ENCODE results near the gene LRCH1.

Gene LRCH1

DNA sequence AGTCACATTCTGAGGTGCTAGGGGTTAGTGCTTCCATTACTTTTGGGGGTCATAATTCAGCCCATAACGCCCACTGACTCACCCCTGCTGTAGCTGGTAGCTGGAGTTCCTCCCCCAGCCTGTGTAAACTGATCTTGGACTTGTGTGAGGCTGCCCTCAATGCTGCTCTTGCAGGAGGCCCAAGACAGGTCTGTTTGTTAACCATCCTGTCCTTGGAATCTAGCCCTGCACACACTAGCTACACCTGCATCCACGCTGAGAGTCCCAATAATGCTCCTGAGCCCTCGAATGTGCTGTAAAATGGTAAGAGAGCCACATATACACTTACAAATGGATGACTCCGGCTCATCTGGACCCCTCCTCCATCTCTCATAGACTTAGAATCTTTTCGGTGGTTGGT is 9.6 kb downstream of the LRCH1 start:
- DNase-seq (ENCODE audit: low spot score) = no peak

DNA sequence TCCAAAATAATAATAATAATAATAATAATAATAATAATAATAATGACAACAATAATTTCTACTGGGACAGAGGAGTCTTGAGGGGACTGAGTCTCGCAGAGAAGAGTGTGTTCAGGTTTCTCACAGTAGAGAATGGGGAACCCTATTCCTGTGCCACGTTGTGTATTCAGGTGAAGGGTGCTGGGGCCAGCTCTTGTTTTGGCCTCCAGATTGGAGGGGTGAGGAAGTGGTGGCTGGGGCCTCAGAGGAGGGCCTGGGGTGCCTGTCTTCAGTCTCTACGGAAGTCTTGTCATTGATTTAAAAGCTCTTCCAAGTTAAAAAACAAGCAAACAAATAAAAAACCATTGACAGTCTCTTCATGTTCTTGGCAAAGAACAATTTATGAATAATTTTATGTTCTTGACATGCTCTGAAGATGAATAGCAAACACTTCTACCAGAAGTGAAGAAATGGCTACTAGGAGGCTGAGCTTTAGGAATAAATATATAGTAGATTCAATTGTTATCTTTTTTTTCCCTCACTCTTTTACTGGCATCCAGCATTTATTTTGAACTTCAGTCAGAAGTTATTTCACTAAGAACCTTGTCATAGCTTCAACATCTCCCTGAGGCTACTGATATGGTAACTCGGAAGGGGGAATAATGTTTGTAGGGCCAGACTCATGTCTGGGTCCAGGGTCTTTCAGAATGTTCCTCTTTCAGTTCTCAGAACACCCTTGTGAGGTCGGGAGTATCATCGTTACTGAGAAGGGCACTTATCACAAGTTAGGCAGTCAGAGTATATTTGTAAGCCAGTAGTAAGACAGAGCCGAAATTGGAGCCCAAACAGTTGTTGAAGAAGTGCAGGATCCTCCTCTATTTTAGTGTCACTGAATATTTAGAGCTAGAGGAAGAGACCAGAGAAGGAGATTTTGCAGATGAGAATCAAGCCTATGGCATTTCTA is 13.1 kb downstream of the LRCH1 start:
- no peak for DNase-seq (ENCODE audit: low spot score)

GRCh38 chr13:46567671-46568070 is 14.7 kb downstream of the LRCH1 start:
- DNase-seq (ENCODE audit: low spot score) = no peak

- no peak for DNase-seq (ENCODE audit: low spot score)
Measured at GRCh38 chr13:46569456-46569855, 16.5 kb downstream of the LRCH1 start.

- no peak for DNase-seq (ENCODE audit: low spot score)
Measured at GRCh38 chr13:46570273-46570672, 17.3 kb downstream of the LRCH1 start.

DNA sequence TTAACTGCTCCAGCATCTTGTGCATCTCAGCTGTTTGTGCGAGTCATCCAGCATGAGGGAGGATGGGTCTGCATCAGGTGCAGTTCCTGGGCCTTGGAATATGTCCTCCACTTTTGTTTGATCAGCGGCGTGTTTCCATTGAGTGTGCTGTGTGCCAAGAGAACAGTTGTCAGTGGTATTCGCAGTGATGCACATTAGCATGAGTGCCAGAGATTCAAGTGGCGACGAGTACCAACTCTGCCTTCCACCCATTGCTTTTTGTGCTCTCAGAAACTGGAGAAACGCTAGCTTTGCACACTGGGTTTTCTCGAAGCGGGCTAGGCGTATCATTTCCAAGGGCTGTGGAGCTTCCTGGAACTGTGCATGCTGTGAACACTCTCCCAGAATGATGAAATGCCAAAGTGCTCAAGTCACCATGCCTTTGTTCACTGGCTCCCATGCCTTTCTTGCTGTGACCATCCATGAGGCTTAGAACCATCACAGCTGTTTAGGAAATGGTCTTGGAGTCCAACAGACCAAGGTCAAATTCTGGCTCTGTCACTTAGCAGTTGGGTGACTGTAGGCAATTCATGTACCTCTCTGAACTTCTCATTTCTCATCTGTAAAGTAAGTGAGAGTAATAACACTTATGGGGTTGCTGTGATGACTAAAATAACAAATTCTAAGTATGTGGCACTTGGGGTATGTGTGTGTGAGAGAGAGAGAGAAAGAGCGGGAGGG is 18.4 kb downstream of the LRCH1 start:
- no peak for DNase-seq (ENCODE audit: low spot score)

GRCh38 chr13:46571909-46572595 is 19.1 kb downstream of the LRCH1 start:
- no peak for DNase-seq (ENCODE audit: low spot score)

GRCh38 chr13:46572752-46573431 is 19.9 kb downstream of the LRCH1 start:
- DNase-seq (ENCODE audit: low spot score) = no peak

- DNase-seq (ENCODE audit: low spot score) = no peak
Measured at GRCh38 chr13:46575301-46575771, 22.4 kb downstream of the LRCH1 start.

GRCh38 chr13:46575818-46576221 is 22.9 kb downstream of the LRCH1 start:
- DNase-seq (ENCODE audit: low spot score) = no peak

- DNase-seq (ENCODE audit: low spot score) = no peak
Measured at GRCh38 chr13:46576762-46577161, 23.8 kb downstream of the LRCH1 start.

DNA sequence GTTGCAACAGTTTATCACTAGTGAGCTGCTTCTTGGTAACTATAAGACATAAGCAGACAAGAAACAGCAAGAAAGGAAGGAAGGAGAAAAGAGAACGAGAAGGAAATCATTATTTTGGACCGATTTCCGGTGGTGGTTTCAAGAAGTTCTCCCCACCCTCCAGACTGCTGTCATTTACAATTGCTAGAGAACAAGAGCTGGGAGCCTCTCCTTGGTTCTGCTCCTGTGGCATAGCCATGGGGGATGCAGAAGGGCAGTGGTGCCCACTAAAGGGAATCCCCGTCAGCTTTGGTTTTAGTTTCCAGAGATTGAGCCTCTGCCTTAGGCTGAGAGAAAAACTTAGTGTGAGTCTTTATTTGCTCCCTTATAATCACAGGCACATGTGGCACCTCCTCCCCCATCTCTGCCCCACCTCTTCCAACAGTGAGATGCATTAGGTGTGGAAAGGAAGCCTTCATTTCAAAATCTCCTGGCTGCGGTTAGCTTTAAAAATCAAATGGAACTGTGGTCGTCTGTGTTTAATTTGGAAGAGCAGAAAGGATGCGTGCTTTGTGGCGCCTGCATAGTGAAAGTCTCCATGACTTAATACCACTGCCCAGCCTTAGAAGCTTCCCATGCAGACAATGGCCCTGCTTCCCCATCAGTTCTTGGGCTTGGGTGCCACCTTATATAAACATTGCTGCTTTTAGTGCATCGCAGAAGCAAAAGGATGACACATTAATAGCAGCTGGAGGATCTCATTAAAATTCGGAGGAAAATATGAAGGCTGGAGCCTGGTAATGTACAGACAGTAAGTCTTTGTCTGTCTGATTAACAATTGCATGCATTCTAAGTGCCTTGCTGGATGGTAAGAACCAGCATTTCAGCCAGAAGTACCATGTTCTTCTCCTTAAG is 25.0 kb downstream of the LRCH1 start:
- DNase-seq (ENCODE audit: low spot score) = no peak

- no peak for DNase-seq (ENCODE audit: low spot score)
Measured at GRCh38 chr13:46578590-46578975, 25.6 kb downstream of the LRCH1 start.

DNA sequence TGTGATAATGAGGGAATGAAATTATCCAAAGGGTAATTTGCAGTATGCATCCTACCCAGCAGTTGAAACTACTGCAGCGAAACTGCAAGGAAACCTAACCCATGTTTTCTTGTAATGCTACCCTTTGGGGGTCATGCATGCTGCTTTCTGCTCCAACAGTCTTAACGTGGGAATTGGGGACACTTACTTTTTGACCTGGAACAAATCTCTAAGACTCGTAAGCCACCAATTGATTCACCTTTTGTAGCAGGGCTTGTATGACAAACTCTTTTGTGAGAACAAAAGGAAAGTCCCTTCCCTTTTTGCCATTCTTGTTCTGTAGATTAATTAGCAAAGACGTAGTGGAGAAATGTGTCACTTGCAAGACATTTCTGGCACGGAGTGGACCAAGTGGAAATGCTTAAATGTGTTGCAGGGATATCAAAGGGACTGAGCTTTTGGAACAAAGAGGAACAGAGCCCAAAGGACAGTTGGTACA is 27.4 kb downstream of the LRCH1 start:
- no peak for DNase-seq (ENCODE audit: low spot score)

GRCh38 chr13:46582190-46582589 is 29.2 kb downstream of the LRCH1 start:
- DNase-seq (ENCODE audit: low spot score) = no peak

DNA sequence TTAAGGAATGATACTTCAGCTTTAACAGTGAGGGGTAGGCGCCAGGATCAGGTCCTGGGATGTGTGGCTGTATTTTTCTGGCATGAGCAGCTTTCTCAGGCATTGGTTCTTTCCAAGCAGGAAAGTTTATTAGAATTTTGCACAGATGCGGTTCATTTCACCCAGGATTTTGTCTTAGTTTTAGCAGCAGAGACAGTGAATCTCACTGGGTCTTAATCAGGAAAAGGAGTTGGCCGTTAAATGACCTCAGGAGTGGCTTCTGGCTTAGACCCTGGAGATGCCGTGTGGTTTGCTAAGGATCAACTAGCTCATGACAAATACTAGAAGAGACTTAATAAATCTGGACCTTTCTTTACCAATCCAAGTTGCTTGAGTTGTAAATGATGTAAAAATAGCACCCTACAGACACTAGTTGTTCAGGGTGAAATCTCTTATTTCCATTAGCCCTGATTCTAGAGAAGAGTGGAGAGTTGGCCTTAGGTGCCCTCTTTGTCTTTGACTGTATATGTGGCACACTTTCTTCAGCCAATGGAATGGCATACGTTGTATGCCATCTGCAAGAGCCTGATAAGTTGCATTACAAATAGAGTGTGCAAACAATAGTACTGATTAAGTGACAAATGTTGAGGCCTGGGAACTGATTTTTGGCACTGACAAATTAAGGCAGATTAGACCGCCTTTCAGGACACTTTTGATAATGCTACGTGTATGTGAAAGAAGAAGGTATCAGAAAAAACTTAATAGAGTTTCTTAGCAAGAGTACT is 34.0 kb downstream of the LRCH1 start:
- DNase-seq (ENCODE audit: low spot score) = peak; percentile 38

GRCh38 chr13:46587807-46588418 is 34.9 kb downstream of the LRCH1 start:
- peak; percentile 63 for DNase-seq (ENCODE audit: low spot score)

DNA sequence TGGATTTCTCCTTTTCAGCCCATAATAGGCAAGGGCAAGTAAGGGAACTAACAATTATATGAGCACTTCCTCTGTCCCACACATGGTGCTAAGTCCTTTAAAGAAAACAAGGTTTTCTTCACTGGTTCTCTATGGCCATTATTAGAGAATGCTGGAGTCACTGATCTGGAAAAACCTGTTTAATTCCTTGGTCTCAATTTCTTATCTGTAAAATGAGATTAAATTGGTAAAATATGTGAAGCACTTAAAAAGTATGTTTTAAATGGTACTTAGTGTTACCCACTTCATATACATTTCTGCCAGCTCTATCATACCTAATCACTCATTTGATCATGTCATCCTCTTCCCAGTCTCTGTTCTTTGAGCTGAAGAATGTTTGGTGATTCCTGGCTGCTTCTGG is 39.4 kb downstream of the LRCH1 start:
- DNase-seq (ENCODE audit: low spot score) = no peak

DNA sequence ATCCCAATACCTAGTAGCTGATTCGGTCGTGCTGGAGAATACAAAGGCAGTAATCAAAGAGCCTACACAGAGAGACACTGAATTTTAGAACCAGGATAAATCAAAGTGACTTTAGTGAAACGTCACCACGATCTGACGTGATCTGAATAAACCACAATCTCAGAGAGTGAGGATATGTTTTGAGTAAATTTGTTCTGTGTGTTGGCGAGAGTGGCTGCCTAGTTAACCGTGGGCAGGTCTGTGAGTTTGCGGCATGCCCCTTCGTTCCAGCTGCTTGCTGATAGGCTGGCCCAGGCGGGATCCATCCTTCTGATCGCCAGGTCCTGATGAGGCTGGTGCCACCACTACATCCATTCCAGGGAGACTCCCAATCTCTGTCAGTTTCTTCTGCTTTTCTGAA is 40.4 kb downstream of the LRCH1 start:
- DNase-seq (ENCODE audit: low spot score) = peak; percentile 66

Data from NAMALWA (cell line).